Loucy (cell line): ENCODE results near the gene TCEA3.

Experiments used
- CTCF ChIP-seq: fragments of 200-600 bp; sonication (generic); conservative IDR thresholded peaks from 2 replicates; pipeline ENCODE4 v1.5.1; 2014; ENCODE audit warnings: mild to moderate bottlenecking, antibody characterized with exemption, low read length
- EZH2phosphoT487 ChIP-seq: fragments of 200-600 bp; IDR thresholded peaks from 2 replicates; pipeline ENCODE4 v1.6.1; 2018; ENCODE audit warnings: antibody characterized with exemption, mild to moderate bottlenecking, moderate library complexity, borderline replicate concordance

- TF ChIP-seq CTCF (no peak), EZH2phosphoT487 (no peak)
Observed at GRCh38 chr1:23356471-23357137, 67.9 kb downstream of the TCEA3 start.
